ENCODE data around the gene NME8. TPM values are rescaled to one million over a fixed set of nuclear protein-coding genes. Genes with fewer than 3 reads are reported as not detected.

NME8 gene
- total RNA-seq, 1 donor from 2014 or later, result 9.0 TPM

GRCh38 chr7:37918526-37918925 is 70.1 kb downstream of the NME8 start:
- Mint-ChIP-seq H3K4me1 (peaks cover 18% of the 10 kb centered on the region), H3K4me3 (no peak overlapping the region), H3K27me3 (ENCODE audit: insufficient read depth, low read depth) (peaks cover 44% of the 10 kb centered on the region), H3K36me3 (no peaks in the 10 kb centered on the region), H3K27ac (no peak overlapping the region), H3K9me3 (no peaks in the 10 kb centered on the region)
- no peaks in the 10 kb centered on the region for H3K9me3 ChIP-seq (ENCODE audit: low read depth)
- H3K27ac ChIP-seq, result no peak overlapping the region
- H3K4me2 ChIP-seq, result no peak overlapping the region
- H3K9ac ChIP-seq, result no peak overlapping the region
- no peaks in the 10 kb centered on the region for H3K4me1 ChIP-seq
- H3K4me3 ChIP-seq, result no peak overlapping the region
- peaks cover 79% of the 10 kb centered on the region for H3K27me3 ChIP-seq
- no peaks in the 10 kb centered on the region for H3F3A ChIP-seq (ENCODE audit: low read depth)
- no peaks in the 10 kb centered on the region for H4K20me1 ChIP-seq (ENCODE audit: low read depth)
- no peaks in the 10 kb centered on the region for H3K79me2 ChIP-seq (ENCODE audit: low read depth)
- H2AFZ ChIP-seq (replicated peaks), result no peak overlapping the region
- no peaks in the 10 kb centered on the region for H3K36me3 ChIP-seq
- no peak for TF ChIP-seq EZH2 (IDR thresholded peaks at IDR 0.05)
- TF ChIP-seq CTCF (IDR thresholded peaks at IDR 0.05), result peak; percentile 34
- DNase-seq (ENCODE audit: low spot score), result no peak

GRCh38 chr7:37920305-37920848 is 72.0 kb downstream of the NME8 start, which contains the start of gene EPDR1:
Gene EPDR1, plus strand, starts transcription at chr7:37920640. Its CDS starts 300 bp downstream, at chr7:37920940.
- TF ChIP-seq EZH2 (IDR thresholded peaks at IDR 0.05) (peak; percentile 33), EZH2phosphoT487 (IDR thresholded peaks at IDR 0.05) (no peak)
- H3K79me2 ChIP-seq (ENCODE audit: low read depth), result no peaks in the 10 kb centered on the region
- H3F3A ChIP-seq (ENCODE audit: low read depth), result no peaks in the 10 kb centered on the region
- peak within 1 kb of the TSS; percentile 65 for H3K4me3 ChIP-seq
- peak within 1 kb of the TSS; percentile 91 for H3K4me3 Mint-ChIP-seq
- H3K4me1 ChIP-seq, result no peaks in the 10 kb centered on the region
- H3K9ac ChIP-seq, result no peak within 1 kb of the TSS
- peaks cover 2% of the 10 kb centered on the region for H3K9me3 ChIP-seq (ENCODE audit: low read depth)
- H4K20me1 ChIP-seq (ENCODE audit: low read depth), result no peaks in the 10 kb centered on the region
- H3K4me1 Mint-ChIP-seq, result peaks cover 18% of the 10 kb centered on the region
- peak within 1 kb of the TSS; percentile 77 for H3K27ac Mint-ChIP-seq
- peaks cover 40% of the 10 kb centered on the region for H3K27me3 Mint-ChIP-seq (ENCODE audit: insufficient read depth, low read depth)
- H3K4me2 ChIP-seq, result peak within 1 kb of the TSS; percentile 83
- peak within 1 kb of the TSS; percentile 96 for H2AFZ ChIP-seq (replicated peaks)
- DNase-seq (ENCODE audit: low spot score), result peak; percentile 70
- no peaks in the 10 kb centered on the region for H3K36me3 ChIP-seq
- no peaks in the 10 kb centered on the region for H3K36me3 Mint-ChIP-seq
- peaks cover 4% of the 10 kb centered on the region for H3K9me3 Mint-ChIP-seq
- H3K27me3 ChIP-seq, result peaks cover 61% of the 10 kb centered on the region
- no peak within 1 kb of the TSS for H3K27ac ChIP-seq

GRCh38 chr7:37920849-37921805 is 72.7 kb downstream of the NME8 start:
- Histone ChIP-seq H3K79me2 (ENCODE audit: low read depth) (no peaks in the 10 kb centered on the region), H3K9me3 (ENCODE audit: low read depth) (peaks cover 9% of the 10 kb centered on the region), H3K4me2 (peak overlapping the region; percentile 83), H3F3A (ENCODE audit: low read depth) (no peaks in the 10 kb centered on the region), H3K4me3 (peak overlapping the region; percentile 65), H3K36me3 (no peaks in the 10 kb centered on the region), H3K9ac (no peak overlapping the region), H4K20me1 (ENCODE audit: low read depth) (no peaks in the 10 kb centered on the region), H3K27me3 (peaks cover 53% of the 10 kb centered on the region), H3K4me1 (no peaks in the 10 kb centered on the region), H2AFZ (replicated peaks) (peak overlapping the region; percentile 96), H3K27ac (no peak overlapping the region)
- Mint-ChIP-seq H3K27me3 (ENCODE audit: insufficient read depth, low read depth) (peaks cover 35% of the 10 kb centered on the region), H3K27ac (no peak overlapping the region), H3K9me3 (peaks cover 5% of the 10 kb centered on the region), H3K4me3 (peak overlapping the region; percentile 91), H3K36me3 (peaks cover under 1% of the 10 kb centered on the region), H3K4me1 (peaks cover 18% of the 10 kb centered on the region)
- TF ChIP-seq EZH2 (IDR thresholded peaks at IDR 0.05) (peak; percentile 38), CTCF (IDR thresholded peaks at IDR 0.05) (peak; percentile 30), EZH2phosphoT487 (IDR thresholded peaks at IDR 0.05) (no peak)
- DNase-seq (ENCODE audit: low spot score), result peak; percentile 70
